Caco-2 (cell line): ENCODE measurements around the gene FREY1. TPM values are rescaled to one million over a fixed set of nuclear protein-coding genes. Genes with fewer than 3 reads are reported as not detected.
A peak's percentile ranks its signal among the peaks of the same experiment; 100 is the strongest.

ENCODE experiments used
- BruUV-seq: library from RNA; stranded (reverse); fragments of 400-500 nt; replicated peaks from 2 replicates; lab custom pipeline; 2021; lab: Mats Ljungman, UMichigan
- CTCF ChIA-PET: fragments of 300-600 bp; sonication (Branson Sonifier 250); formaldehyde crosslinking; loops from one replicate; lab custom pipeline; 2022; ENCODE audit warnings: antibody characterized with exemption; lab: Charles Lee
- POLR2A ChIA-PET: fragments of 300-600 bp; sonication (Branson Sonifier 250); formaldehyde crosslinking; loops from one replicate; lab custom pipeline; 2022; ENCODE audit warnings: antibody characterized with exemption; lab: Charles Lee
- DNase-seq, 2 experiments: peaks; one replicate each; pipeline versions ENCODE4 v3.0.0 to v3.0.0-alpha.2; 2020 to 2022
- H3K27me3 ChIP-seq: replicated peaks from 2 replicates; pipeline ENCODE4 v1.6.0; 2011; ENCODE audit warnings: low read length; ENCODE audit not compliant: control insufficient read depth, insufficient read depth
- H3K36me3 ChIP-seq: 2 replicates; pipeline ENCODE4 v1.5.1; 2011; ENCODE audit warnings: low read length; ENCODE audit not compliant: control insufficient read depth, insufficient read depth
- H3K4me1 ChIP-seq: fragments of 250-450 bp; sonication (Bioruptor Pico); 2 replicates; pipeline ENCODE4 v1.5.1; 2020; ENCODE audit warnings: mild to moderate bottlenecking
- H3K4me3 ChIP-seq: 2 replicates; pipeline ENCODE4 v1.5.1; 2011; ENCODE audit warnings: low read depth, mild to moderate bottlenecking, control low read depth, low read length
- H3K9me3 ChIP-seq: fragments of 250-450 bp; sonication (Bioruptor Pico); 2 replicates; pipeline ENCODE4 v1.5.1; 2020; ENCODE audit warnings: mild to moderate bottlenecking, moderate library complexity
- H3K27ac Mint-ChIP-seq: one replicate; pipeline ENCODE4 v1.8.0; 2022; ENCODE audit warnings: mixed read lengths; ENCODE audit not compliant: unreplicated experiment
- H3K27me3 Mint-ChIP-seq: one replicate; pipeline ENCODE4 v1.8.0; 2022; ENCODE audit warnings: mixed read lengths; ENCODE audit not compliant: insufficient read depth, unreplicated experiment
- H3K36me3 Mint-ChIP-seq: one replicate; pipeline ENCODE4 v1.8.0; 2022; ENCODE audit warnings: mild to moderate bottlenecking, mixed read lengths; ENCODE audit not compliant: insufficient read depth, unreplicated experiment
- H3K4me1 Mint-ChIP-seq: one replicate; pipeline ENCODE4 v1.8.0; 2022; ENCODE audit warnings: low read depth, mixed read lengths; ENCODE audit not compliant: unreplicated experiment
- H3K4me3 Mint-ChIP-seq: one replicate; pipeline ENCODE4 v1.8.0; 2022; ENCODE audit warnings: mild to moderate bottlenecking, moderate library complexity, mixed read lengths; ENCODE audit not compliant: unreplicated experiment
- H3K9me3 Mint-ChIP-seq: one replicate; pipeline ENCODE4 v1.8.0; 2022; ENCODE audit warnings: mixed read lengths; ENCODE audit not compliant: unreplicated experiment
- intact Hi-C: fragments of 100-400 bp; cut with micrococcal nuclease; formaldehyde crosslinking; loops from one replicate; pipeline ENCODE4 v1.10.0; 2022; ENCODE audit not compliant: unreplicated experiment
- total RNA-seq: library from RNA; stranded (reverse); gene quantifications from 2 replicates; pipeline ENCODE4 v1.2.3, GENCODE V29; 2022
- TF ChIP-seq, protein P1 (sequence below), 2 experiments: fragments of 200-600 bp in 1 of 2; IDR thresholded peaks; 1 replicate in 1 of 2; 2 replicates in 1 of 2; pipeline versions ENCODE4 v1.5.1 to v1.8.0; 2011 to 2022; ENCODE audit warnings: antibody characterized with exemption in 1 of 2, control low read depth in 1 of 2, inconsistent platforms in 1 of 2, low read depth in 1 of 2, low read length in 1 of 2, mild to moderate bottlenecking in 1 of 2, moderate library complexity in 1 of 2; ENCODE audit not compliant: insufficient read depth in 1 of 2, severe bottlenecking in 1 of 2, unreplicated experiment in 1 of 2

The FREY1 gene
- total RNA-seq, 1 experiment from 2014 or later: 1.2 TPM

GRCh38 chr11:45929486-45930030, 22.5 kb upstream of the FREY1 start:
- CTCF ChIA-PET: interaction anchor here (0.6 to 0.7 kb wide), 2 partner anchors 35 to 103 kb away, joined by 3 read pairs; no protein-coding TSS in a partner anchor

GRCh38 chr11:45928535-45929215, 21.6 kb upstream of the FREY1 start:
- H3K4me1 ChIP-seq: 0 out of 2 replicates have a peak, but pooled peaks cover 4% of the 10 kb centered on the region
- no peaks in the 10 kb centered on the region for H3K27me3 ChIP-seq
- no peak overlapping the region for H3K4me3 ChIP-seq
- TF ChIP-seq, protein P1, sequence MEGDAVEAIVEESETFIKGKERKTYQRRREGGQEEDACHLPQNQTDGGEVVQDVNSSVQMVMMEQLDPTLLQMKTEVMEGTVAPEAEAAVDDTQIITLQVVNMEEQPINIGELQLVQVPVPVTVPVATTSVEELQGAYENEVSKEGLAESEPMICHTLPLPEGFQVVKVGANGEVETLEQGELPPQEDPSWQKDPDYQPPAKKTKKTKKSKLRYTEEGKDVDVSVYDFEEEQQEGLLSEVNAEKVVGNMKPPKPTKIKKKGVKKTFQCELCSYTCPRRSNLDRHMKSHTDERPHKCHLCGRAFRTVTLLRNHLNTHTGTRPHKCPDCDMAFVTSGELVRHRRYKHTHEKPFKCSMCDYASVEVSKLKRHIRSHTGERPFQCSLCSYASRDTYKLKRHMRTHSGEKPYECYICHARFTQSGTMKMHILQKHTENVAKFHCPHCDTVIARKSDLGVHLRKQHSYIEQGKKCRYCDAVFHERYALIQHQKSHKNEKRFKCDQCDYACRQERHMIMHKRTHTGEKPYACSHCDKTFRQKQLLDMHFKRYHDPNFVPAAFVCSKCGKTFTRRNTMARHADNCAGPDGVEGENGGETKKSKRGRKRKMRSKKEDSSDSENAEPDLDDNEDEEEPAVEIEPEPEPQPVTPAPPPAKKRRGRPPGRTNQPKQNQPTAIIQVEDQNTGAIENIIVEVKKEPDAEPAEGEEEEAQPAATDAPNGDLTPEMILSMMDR (IDR thresholded peaks at IDR 0.05; ENCODE audit: insufficient read depth in 1 of 2, low read depth in 1 of 2, low read length in 1 of 2, severe bottlenecking in 1 of 2, unreplicated experiment in 1 of 2): no peak
- peak in 1 of 2 experiments; percentile 74 for DNase-seq
- Mint-ChIP-seq H3K36me3 (peaks cover 61% of the 10 kb centered on the region), H3K4me1 (peaks cover 7% of the 10 kb centered on the region), H3K9me3 (no peaks in the 10 kb centered on the region), H3K27ac (peak overlapping the region; percentile 61), H3K27me3 (no peaks in the 10 kb centered on the region), H3K4me3 (no peak overlapping the region)
- peaks cover 1% of the 10 kb centered on the region for H3K36me3 ChIP-seq
- POLR2A ChIA-PET: no interaction called here
- CTCF ChIA-PET: interaction anchor here (0.9 kb wide), 1 partner anchor 88 kb away, joined by 3 read pairs; no protein-coding TSS in a partner anchor
- intact Hi-C loops: no loop called here
- no peaks in the 10 kb centered on the region for H3K9me3 ChIP-seq
- no TSS peak for BruUV-seq

More at GRCh38 chr11:45929486-45930030, 22.5 kb upstream of the FREY1 start:
- Histone ChIP-seq H3K9me3 (no peaks in the 10 kb centered on the region), H3K36me3 (peaks cover 1% of the 10 kb centered on the region), H3K4me3 (no peak overlapping the region), H3K4me1 (0 out of 2 replicates have a peak, but pooled peaks cover 4% of the 10 kb centered on the region), H3K27me3 (no peaks in the 10 kb centered on the region)
- no peak overlapping the region for H3K4me3 Mint-ChIP-seq
- POLR2A ChIA-PET: no interaction called here
- DNase-seq: no peak
- no peaks in the 10 kb centered on the region for H3K9me3 Mint-ChIP-seq
- peaks cover under 1% of the 10 kb centered on the region for H3K4me1 Mint-ChIP-seq
- H3K36me3 Mint-ChIP-seq: peaks cover 58% of the 10 kb centered on the region
- no peak overlapping the region for H3K27ac Mint-ChIP-seq
- intact Hi-C loops: no loop called here
- TF ChIP-seq, protein P1 (IDR thresholded peaks at IDR 0.05; ENCODE audit: insufficient read depth in 1 of 2, low read depth in 1 of 2, low read length in 1 of 2, severe bottlenecking in 1 of 2, unreplicated experiment in 1 of 2): no peak
- no peaks in the 10 kb centered on the region for H3K27me3 Mint-ChIP-seq
- no TSS peak for BruUV-seq

DNA sequence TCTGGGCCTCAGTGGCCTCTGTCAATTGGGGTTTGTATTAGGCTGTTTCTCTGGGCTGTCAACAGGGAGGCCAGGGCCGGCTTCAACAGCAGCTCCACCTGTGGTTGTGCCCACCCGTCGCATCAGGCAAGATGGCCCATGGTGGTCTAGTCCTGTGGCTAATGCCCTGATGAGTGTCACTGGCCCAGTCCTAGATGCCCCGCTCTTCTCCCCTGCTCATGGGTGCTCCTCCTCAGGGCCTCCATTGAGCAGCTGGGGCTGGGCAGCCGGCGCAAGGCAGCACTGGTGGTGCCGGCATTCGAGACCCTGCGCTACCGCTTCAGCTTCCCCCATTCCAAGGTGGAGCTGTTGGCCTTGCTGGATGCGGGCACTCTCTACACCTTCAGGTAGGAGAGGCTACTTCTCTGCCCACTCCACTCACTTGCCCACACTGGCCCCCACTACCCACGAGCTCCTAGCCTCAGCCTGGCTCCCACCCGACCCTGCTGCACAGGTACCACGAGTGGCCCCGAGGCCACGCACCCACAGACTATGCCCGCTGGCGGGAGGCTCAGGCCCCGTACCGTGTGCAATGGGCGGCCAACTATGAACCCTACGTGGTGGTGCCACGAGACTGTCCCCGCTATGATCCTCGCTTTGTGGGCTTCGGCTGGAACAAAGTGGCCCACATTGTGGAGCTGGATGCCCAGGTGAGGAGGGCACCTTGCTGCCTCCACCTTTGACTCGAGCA, 20.8 kb upstream of the FREY1 start:
- Mint-ChIP-seq H3K9me3 (no peaks in the 10 kb centered on the region), H3K27me3 (no peaks in the 10 kb centered on the region), H3K36me3 (peaks cover 66% of the 10 kb centered on the region), H3K27ac (peak overlapping the region; percentile 61), H3K4me3 (no peak overlapping the region), H3K4me1 (peaks cover 7% of the 10 kb centered on the region)
- intact Hi-C loops: no loop called here
- no TSS peak for BruUV-seq
- Histone ChIP-seq H3K36me3 (peaks cover 1% of the 10 kb centered on the region), H3K9me3 (no peaks in the 10 kb centered on the region), H3K27me3 (no peaks in the 10 kb centered on the region), H3K4me1 (0 out of 2 replicates have a peak, but pooled peaks cover 4% of the 10 kb centered on the region), H3K4me3 (no peak overlapping the region)
- DNase-seq: peak in 1 of 2 experiments; percentile 31
- CTCF ChIA-PET: interaction anchor here (0.9 kb wide), 1 partner anchor 89 kb away, joined by 3 read pairs; no protein-coding TSS in a partner anchor
- POLR2A ChIA-PET: no interaction called here
- TF ChIP-seq, protein P1 (IDR thresholded peaks at IDR 0.05; ENCODE audit: insufficient read depth in 1 of 2, low read depth in 1 of 2, low read length in 1 of 2, severe bottlenecking in 1 of 2, unreplicated experiment in 1 of 2): no peak
